ENCODE results near the gene CCDC171. TPM values are rescaled to one million over a fixed set of nuclear protein-coding genes. Genes with fewer than 3 reads are reported as not detected.
A peak's percentile ranks its signal among the peaks of the same experiment; 100 is the strongest.

The CCDC171 gene
- total RNA-seq, 1 donor: 5.8 TPM

DNA sequence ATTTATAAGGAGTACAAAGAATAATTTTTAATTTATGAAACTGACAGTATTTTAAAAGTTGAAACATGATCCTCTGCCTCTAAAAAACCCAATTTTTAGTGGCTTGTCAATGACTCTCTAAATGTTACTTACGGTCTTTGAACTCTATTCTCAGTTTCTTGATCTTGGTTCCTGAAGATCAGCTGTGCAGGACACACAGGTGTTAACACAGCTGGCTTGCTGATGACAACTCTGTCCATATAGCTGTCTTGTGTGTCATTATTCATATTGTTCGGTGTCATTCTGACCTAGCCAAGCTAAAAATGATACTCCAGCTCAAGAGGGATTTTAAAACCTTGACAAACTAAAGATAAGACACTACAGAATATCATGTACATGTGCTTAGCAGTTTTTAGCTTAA is 314.5 kb downstream of the CCDC171 start:
- Histone ChIP-seq H3K27ac (ENCODE audit: low read depth, low read length) (no peak overlapping the region), H2AFZ (ENCODE audit: low read length) (no peak overlapping the region), H3K27me3 (ENCODE audit: insufficient read depth, low read length) (no peaks in the 10 kb centered on the region), H3K79me2 (ENCODE audit: insufficient read depth, low read length) (no peaks in the 10 kb centered on the region), H4K20me1 (ENCODE audit: insufficient read depth, low read length) (no peaks in the 10 kb centered on the region), H3K36me3 (ENCODE audit: insufficient read depth, low read length) (no peaks in the 10 kb centered on the region), H3K4me3 (ENCODE audit: insufficient read depth, low read length) (no peak overlapping the region), H3K9me3 (ENCODE audit: low read depth, low read length) (no peaks in the 10 kb centered on the region), H3K4me2 (ENCODE audit: insufficient read depth, low read length) (no peak overlapping the region), H3K4me1 (ENCODE audit: insufficient read depth, low read length) (no peaks in the 10 kb centered on the region)
- no peak for DNase-seq (ENCODE audit: insufficient read length, low spot score, missing footprints)
- TF ChIP-seq, protein P1, sequence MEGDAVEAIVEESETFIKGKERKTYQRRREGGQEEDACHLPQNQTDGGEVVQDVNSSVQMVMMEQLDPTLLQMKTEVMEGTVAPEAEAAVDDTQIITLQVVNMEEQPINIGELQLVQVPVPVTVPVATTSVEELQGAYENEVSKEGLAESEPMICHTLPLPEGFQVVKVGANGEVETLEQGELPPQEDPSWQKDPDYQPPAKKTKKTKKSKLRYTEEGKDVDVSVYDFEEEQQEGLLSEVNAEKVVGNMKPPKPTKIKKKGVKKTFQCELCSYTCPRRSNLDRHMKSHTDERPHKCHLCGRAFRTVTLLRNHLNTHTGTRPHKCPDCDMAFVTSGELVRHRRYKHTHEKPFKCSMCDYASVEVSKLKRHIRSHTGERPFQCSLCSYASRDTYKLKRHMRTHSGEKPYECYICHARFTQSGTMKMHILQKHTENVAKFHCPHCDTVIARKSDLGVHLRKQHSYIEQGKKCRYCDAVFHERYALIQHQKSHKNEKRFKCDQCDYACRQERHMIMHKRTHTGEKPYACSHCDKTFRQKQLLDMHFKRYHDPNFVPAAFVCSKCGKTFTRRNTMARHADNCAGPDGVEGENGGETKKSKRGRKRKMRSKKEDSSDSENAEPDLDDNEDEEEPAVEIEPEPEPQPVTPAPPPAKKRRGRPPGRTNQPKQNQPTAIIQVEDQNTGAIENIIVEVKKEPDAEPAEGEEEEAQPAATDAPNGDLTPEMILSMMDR (IDR thresholded peaks at IDR 0.05; ENCODE audit: extremely low read depth, low read depth, low read length): no peak

DNA sequence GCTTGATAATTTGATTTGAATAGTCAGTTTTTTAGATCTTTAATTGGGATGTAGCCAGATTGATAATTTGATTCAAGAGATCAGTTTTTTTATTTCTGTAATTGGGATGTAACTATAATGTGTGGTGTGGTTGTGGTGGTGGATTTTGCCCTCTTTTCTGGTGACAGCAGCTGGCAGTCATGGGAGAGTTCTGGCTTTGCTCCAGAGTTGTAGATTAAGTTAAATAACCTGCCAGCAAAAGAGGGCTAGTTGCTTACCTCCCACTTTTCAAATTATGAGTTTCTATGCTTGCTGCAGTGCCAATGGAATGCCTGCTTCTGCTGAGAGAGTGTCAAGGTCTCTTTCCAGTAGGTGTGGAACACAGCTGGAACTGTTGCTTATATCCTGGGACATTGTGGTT is 315.1 kb downstream of the CCDC171 start:
- Histone ChIP-seq H3K79me2 (ENCODE audit: insufficient read depth, low read length) (no peaks in the 10 kb centered on the region), H3K4me2 (ENCODE audit: insufficient read depth, low read length) (no peak overlapping the region), H4K20me1 (ENCODE audit: insufficient read depth, low read length) (no peaks in the 10 kb centered on the region), H3K27ac (ENCODE audit: low read depth, low read length) (no peak overlapping the region), H3K4me3 (ENCODE audit: insufficient read depth, low read length) (no peak overlapping the region), H3K9me3 (ENCODE audit: low read depth, low read length) (no peaks in the 10 kb centered on the region), H3K4me1 (ENCODE audit: insufficient read depth, low read length) (no peaks in the 10 kb centered on the region), H3K36me3 (ENCODE audit: insufficient read depth, low read length) (no peaks in the 10 kb centered on the region), H3K27me3 (ENCODE audit: insufficient read depth, low read length) (no peaks in the 10 kb centered on the region), H2AFZ (ENCODE audit: low read length) (no peak overlapping the region)
- TF ChIP-seq, protein P1 (IDR thresholded peaks at IDR 0.05; ENCODE audit: extremely low read depth, low read depth, low read length): no peak
- no peak for DNase-seq (ENCODE audit: insufficient read length, low spot score, missing footprints)

DNA sequence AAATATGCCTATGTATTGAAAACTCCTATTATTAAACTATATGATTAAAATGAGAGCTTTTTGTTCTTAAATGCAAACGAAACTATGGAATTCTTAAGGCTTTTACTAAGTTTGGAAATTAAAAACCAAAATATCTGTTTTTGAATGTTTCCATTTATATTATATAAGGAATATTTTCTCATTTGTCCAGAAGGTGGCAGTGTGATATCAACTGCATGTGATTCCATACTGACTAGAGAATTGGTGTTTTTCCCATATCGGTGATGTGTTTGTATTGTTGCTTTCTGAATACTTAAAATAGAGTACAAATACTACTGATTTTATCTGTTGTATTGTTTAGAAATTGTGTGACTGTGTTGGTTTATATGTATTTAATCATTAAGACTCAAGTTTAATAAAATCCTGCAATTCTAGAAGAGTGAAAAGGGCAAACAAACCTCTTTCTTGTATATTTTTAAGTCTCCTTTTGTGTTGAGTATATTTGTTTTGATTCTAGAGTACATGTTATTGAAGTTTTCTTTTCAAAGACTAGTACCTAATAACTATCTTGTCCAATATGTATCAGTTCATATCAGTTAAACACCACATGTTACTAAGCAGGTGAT is 320.8 kb downstream of the CCDC171 start:
- peak overlapping the region; percentile 69 for H2AFZ ChIP-seq (ENCODE audit: low read length)
- no peaks in the 10 kb centered on the region for H4K20me1 ChIP-seq (ENCODE audit: insufficient read depth, low read length)
- H3K27ac ChIP-seq (ENCODE audit: low read depth, low read length): peak overlapping the region; percentile 51
- H3K9me3 ChIP-seq (ENCODE audit: low read depth, low read length): no peaks in the 10 kb centered on the region
- no peak overlapping the region for H3K4me3 ChIP-seq (ENCODE audit: insufficient read depth, low read length)
- peak overlapping the region; percentile 27 for H3K4me2 ChIP-seq (ENCODE audit: insufficient read depth, low read length)
- H3K36me3 ChIP-seq (ENCODE audit: insufficient read depth, low read length): no peaks in the 10 kb centered on the region
- H3K79me2 ChIP-seq (ENCODE audit: insufficient read depth, low read length): no peaks in the 10 kb centered on the region
- peak; percentile 0 for DNase-seq (ENCODE audit: insufficient read length, low spot score, missing footprints)
- no peaks in the 10 kb centered on the region for H3K27me3 ChIP-seq (ENCODE audit: insufficient read depth, low read length)
- TF ChIP-seq, protein P1 (IDR thresholded peaks at IDR 0.05; ENCODE audit: extremely low read depth, low read depth, low read length): peak; percentile 66
- H3K4me1 ChIP-seq (ENCODE audit: insufficient read depth, low read length): no peaks in the 10 kb centered on the region

DNA sequence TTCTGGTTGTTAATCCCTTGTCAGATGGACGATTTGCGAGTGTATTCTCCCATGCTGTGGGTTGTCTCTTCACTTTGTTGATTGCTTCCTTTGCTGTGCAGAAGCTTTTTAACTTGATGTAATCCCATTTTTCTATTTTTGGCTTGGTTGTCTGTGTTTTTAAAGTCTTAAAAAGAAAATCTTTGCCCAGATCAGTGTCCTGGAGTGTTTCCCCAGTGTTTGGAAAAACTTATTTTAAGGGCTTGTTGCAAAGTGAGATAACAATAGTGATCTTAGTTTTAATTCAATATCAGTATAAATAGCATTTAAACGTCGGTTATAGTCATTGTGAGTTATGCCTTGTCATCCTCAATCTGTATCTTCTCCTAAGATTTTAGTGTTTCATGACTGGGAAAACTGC is 329.5 kb downstream of the CCDC171 start:
- Histone ChIP-seq H3K4me1 (ENCODE audit: insufficient read depth, low read length) (no peaks in the 10 kb centered on the region), H3K9me3 (ENCODE audit: low read depth, low read length) (no peaks in the 10 kb centered on the region), H3K27me3 (ENCODE audit: insufficient read depth, low read length) (no peaks in the 10 kb centered on the region), H3K79me2 (ENCODE audit: insufficient read depth, low read length) (no peaks in the 10 kb centered on the region), H3K27ac (ENCODE audit: low read depth, low read length) (no peak overlapping the region), H2AFZ (ENCODE audit: low read length) (no peak overlapping the region), H4K20me1 (ENCODE audit: insufficient read depth, low read length) (no peaks in the 10 kb centered on the region), H3K4me3 (ENCODE audit: insufficient read depth, low read length) (no peak overlapping the region), H3K4me2 (ENCODE audit: insufficient read depth, low read length) (no peak overlapping the region), H3K36me3 (ENCODE audit: insufficient read depth, low read length) (no peaks in the 10 kb centered on the region)
- DNase-seq (ENCODE audit: insufficient read length, low spot score, missing footprints): no peak
- TF ChIP-seq, protein P1 (IDR thresholded peaks at IDR 0.05; ENCODE audit: extremely low read depth, low read depth, low read length): no peak

Measured in osteoblast (primary cell).